ENCODE measurements around the gene NPAS2.

DNA sequence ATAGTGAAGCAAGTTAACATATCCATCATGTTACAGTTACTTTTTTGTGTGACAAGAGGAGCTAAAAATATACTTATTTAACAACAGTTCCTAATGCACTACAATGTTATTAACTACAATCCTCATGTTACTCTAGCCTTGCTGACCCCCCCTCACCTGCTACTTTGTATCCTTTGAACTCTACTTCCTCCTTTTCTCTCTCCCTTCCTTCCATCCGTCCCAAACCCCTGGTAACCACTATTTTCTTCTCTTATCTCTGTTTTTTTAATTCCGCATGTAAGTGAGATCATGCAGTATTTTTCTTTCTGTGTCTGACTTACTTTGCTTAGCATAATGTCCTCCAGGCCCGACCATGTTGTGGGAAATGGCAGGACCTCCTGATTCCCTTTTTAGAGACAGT is 59.4 kb downstream of the NPAS2 start:
- TF ChIP-seq CTCF (conservative IDR thresholded peaks at IDR 0.05; ENCODE audit: low read length) (no peak), EZH2phosphoT487 (IDR thresholded peaks at IDR 0.05; ENCODE audit: borderline replicate concordance) (no peak)

All from Loucy (cell line).